Esophagus muscularis mucosa (tissue), 4 donors: ENCODE results near the gene WWOX. TPM values are rescaled to one million over a fixed set of nuclear protein-coding genes. Genes with fewer than 3 reads are reported as not detected.

Source experiments
- DNase-seq: peaks from one replicate; pipeline ENCODE4 v3.0.0-alpha.2; 2017; ENCODE audit errors: extremely low spot score
- H3K27ac ChIP-seq, 4 donors: fragments of 200-600 bp; sonication (generic); replicated peaks in 1 of 4; 1 replicate in 3 of 4; 2 replicates in 1 of 4; pipeline ENCODE4 v1.5.1; 2016 to 2019; ENCODE audit warnings: mild to moderate bottlenecking in 1 of 4
- H3K27me3 ChIP-seq, 4 donors: fragments of 200-600 bp; sonication (generic); one replicate each; pipeline versions ENCODE4 v1.5.1 to v1.6.0; 2016 to 2019
- H3K36me3 ChIP-seq, 4 donors: fragments of 200-600 bp; sonication (generic); one replicate each; pipeline ENCODE4 v1.5.1; 2016 to 2019
- H3K4me1 ChIP-seq, 4 donors: fragments of 200-600 bp; sonication (generic); one replicate each; pipeline ENCODE4 v1.5.1; 2016 to 2019
- H3K4me3 ChIP-seq, 4 donors: fragments of 200-600 bp; sonication (generic); 1 replicate in 2 of 4; 2 replicates in 2 of 4; pipeline ENCODE4 v1.5.1; 2016 to 2019; ENCODE audit warnings: mild to moderate bottlenecking in 4 of 4, moderate library complexity in 1 of 4
- H3K9me3 ChIP-seq, 4 donors: fragments of 200-600 bp; sonication (generic); 1 replicate in 3 of 4; 2 replicates in 1 of 4; pipeline ENCODE4 v1.5.1; 2016 to 2019
- EP300 ChIP-seq: sonication (generic); formaldehyde crosslinking; IDR thresholded peaks from one replicate; pipeline ENCODE4 v1.6.1; 2017; ENCODE audit warnings: antibody characterized with exemption
- POLR2A ChIP-seq: fragments of 450-650 bp; IDR thresholded peaks from one replicate; pipeline ENCODE4 v1.6.1; 2017; ENCODE audit warnings: antibody characterized with exemption, moderate library complexity, mild to moderate bottlenecking, low read depth
- POLR2AphosphoS5 ChIP-seq, 2 donors: sonication (generic); formaldehyde crosslinking; IDR thresholded peaks; one replicate each; pipeline ENCODE4 v1.6.1; 2017; ENCODE audit warnings: antibody characterized with exemption in 2 of 2
- WGBS: methylation state at CpG from one replicate; pipeline ENCODE4 v1.1.5; 2018; 5-methylcytosine and 5-hydroxymethylcytosine counted together
- intact Hi-C: fragments of 100-400 bp; cut with DNase I; formaldehyde crosslinking; loops from one replicate; pipeline ENCODE4 v1.15.1; 2023
- total RNA-seq, 4 donors: library from RNA; depleted of rRNA; stranded (reverse); fragments of >200 nt; gene quantifications; one replicate each; pipeline versions ENCODE4 v1.1.0 to v1.2.1, GENCODE V29; 2016
- TF ChIP-seq, protein P1 (sequence below), 3 experiments: fragments of 200-600 bp in 2 of 3; fragments of 450-650 bp in 1 of 3; sonication (generic) in 2 of 3; IDR thresholded peaks; one replicate each; pipeline ENCODE4 v1.5.1; 2017 to 2019; ENCODE audit warnings: antibody characterized with exemption in 3 of 3, mild to moderate bottlenecking in 2 of 3, moderate library complexity in 1 of 3

Gene WWOX
- total RNA-seq, 4 donors from 2014 or later, result 14.4 to 27.8 (median 15.4) TPM

DNA sequence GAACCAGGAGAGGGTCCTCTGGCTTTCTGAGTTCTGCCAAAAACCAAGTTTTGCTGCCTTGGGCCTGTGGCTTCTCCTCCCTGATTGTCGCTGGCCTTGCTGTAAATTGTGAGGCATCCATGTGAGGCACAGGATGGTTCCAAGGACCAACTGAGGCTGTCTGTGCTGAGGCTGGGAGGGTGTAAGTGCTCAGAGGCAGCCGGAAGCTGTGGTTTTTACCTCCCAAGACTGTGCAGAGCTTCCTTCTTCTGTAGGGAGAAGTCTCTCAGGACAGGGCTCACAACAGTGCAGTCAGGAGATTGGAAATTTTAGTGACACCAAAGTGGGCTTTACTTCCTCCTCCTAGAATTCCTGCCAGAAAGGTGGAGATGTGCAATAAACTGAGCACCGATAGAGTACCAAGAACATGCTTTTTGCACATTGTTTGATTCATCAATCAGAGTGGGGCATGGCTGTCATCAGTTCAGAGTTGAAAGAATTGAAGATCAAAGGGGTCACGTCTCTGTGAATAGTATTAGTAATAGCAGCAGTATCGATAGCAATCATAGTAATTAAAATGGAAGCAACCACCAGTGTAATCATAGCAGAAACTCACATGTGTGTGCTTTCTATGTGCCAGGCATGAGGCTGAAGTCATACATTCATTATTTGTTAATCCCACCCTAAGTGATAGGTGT, 467.1 kb downstream of the WWOX start:
- no peaks in the 10 kb centered on the region for H3K9me3 ChIP-seq
- intact Hi-C loops, result no loop called here
- H3K4me1 ChIP-seq, result no peaks in the 10 kb centered on the region
- TF ChIP-seq, protein P1, sequence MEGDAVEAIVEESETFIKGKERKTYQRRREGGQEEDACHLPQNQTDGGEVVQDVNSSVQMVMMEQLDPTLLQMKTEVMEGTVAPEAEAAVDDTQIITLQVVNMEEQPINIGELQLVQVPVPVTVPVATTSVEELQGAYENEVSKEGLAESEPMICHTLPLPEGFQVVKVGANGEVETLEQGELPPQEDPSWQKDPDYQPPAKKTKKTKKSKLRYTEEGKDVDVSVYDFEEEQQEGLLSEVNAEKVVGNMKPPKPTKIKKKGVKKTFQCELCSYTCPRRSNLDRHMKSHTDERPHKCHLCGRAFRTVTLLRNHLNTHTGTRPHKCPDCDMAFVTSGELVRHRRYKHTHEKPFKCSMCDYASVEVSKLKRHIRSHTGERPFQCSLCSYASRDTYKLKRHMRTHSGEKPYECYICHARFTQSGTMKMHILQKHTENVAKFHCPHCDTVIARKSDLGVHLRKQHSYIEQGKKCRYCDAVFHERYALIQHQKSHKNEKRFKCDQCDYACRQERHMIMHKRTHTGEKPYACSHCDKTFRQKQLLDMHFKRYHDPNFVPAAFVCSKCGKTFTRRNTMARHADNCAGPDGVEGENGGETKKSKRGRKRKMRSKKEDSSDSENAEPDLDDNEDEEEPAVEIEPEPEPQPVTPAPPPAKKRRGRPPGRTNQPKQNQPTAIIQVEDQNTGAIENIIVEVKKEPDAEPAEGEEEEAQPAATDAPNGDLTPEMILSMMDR (IDR thresholded peaks at IDR 0.05), result no peak
- TF ChIP-seq POLR2A (no peak), POLR2AphosphoS5 (IDR thresholded peaks at IDR 0.05) (no peak), EP300 (no peak)
- DNase-seq, result no peak
- no peak overlapping the region for H3K4me3 ChIP-seq
- H3K27me3 ChIP-seq, result no peaks in the 10 kb centered on the region
- WGBS, result 84% methylated on average over 5 of the region's 5 CpGs
- no peak overlapping the region for H3K27ac ChIP-seq
- H3K36me3 ChIP-seq, result no peaks in the 10 kb centered on the region

DNA sequence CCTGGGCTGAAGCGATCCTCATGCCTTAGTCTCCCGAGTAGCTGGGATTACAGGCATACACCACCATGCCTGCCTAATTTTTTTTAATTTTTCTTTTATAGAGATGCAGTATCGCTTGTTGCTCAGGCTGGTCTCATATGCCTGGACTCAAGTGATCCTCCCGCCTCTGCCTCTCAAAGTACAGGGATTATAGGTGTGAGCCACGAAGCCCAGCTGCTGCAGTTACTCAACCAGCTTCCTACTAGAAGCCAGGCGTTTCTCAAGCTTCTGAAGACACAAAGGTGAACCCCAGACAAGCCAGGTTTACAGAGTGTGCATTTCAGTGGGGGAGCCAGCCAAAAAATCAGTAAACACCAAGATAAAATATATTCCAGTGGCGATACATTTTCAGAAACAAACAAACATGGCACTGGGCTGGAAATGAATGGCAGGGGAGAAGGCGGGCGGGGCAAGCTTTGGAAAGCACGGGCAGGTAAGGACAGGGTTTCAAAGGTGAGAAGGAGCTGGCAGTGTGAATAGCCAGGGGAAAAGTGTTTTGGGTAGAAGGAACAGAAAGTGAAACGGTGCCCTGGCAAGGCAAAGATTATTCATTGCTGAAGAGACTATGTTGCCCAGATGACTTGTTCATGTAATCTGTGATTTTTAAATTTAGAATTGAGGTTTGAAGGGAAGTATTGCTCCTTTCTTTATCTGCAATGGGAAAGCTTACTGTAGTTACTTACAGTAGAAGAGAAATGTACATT, 471.1 kb downstream of the WWOX start:
- H3K9me3 ChIP-seq, result no peaks in the 10 kb centered on the region
- H3K4me3 ChIP-seq, result no peak overlapping the region
- H3K27me3 ChIP-seq, result no peaks in the 10 kb centered on the region
- H3K4me1 ChIP-seq, result no peaks in the 10 kb centered on the region
- TF ChIP-seq POLR2A (no peak), POLR2AphosphoS5 (IDR thresholded peaks at IDR 0.05) (no peak), EP300 (no peak)
- H3K36me3 ChIP-seq, result no peaks in the 10 kb centered on the region
- intact Hi-C loops, result no loop called here
- no peak for DNase-seq
- no peak overlapping the region for H3K27ac ChIP-seq
- 87% methylated on average over 11 of the region's 11 CpGs for WGBS

DNA sequence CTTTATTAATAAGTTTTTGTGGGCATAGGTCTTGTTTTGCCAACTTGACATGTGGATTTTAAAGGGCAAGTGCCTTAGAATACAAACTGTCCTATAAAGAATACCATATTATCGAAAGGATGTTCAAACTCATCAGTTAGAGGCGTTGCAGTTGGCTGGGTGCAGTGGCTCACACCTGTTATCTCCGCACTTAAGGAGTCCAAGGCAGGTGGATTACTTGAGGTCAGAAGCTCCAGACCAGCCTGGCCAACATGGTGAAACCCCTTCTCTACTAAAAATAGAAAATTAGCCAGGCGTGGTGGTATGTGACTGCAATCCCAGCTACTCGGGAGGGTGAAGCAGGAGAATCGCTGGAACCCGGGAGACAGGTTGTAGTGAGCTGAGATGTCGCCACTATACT, 472.0 kb downstream of the WWOX start:
- H3K9me3 ChIP-seq, result no peaks in the 10 kb centered on the region
- TF ChIP-seq EP300 (no peak), POLR2AphosphoS5 (IDR thresholded peaks at IDR 0.05) (no peak), POLR2A (no peak)
- H3K4me3 ChIP-seq, result no peak overlapping the region
- no peaks in the 10 kb centered on the region for H3K36me3 ChIP-seq
- DNase-seq, result no peak
- intact Hi-C loops, result no loop called here
- H3K27me3 ChIP-seq, result no peaks in the 10 kb centered on the region
- no peaks in the 10 kb centered on the region for H3K4me1 ChIP-seq
- 88% methylated on average over 8 of the region's 8 CpGs for WGBS
- H3K27ac ChIP-seq, result no peak overlapping the region

DNA sequence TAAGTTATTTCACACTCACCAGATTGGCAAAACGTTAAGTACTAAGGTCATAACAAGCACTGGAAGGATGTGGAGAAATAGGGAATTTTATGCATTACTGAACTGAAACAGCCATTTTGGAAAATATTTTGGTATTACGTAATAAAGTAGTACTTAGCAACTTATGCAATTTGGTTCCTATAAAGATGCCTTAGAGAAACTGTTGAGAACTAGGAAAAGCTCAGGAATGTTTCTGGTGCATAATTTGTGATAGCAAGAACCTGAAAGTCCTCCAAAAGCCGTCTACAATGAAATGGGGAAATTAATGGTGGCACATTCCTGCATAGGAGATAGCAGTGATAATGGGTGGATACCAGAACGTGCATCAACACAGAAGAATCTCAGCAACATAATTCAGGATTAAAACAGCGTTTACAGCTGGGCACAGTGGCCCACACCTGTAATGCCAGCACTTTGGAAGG, 472.5 kb downstream of the WWOX start:
- Histone ChIP-seq H3K4me1 (no peaks in the 10 kb centered on the region), H3K27me3 (no peaks in the 10 kb centered on the region), H3K9me3 (no peaks in the 10 kb centered on the region), H3K36me3 (no peaks in the 10 kb centered on the region), H3K4me3 (no peak overlapping the region), H3K27ac (no peak overlapping the region)
- TF ChIP-seq, protein P1 (IDR thresholded peaks at IDR 0.05), result no peak
- TF ChIP-seq POLR2AphosphoS5 (IDR thresholded peaks at IDR 0.05), result no peak
- TF ChIP-seq POLR2A, result no peak
- no peak for TF ChIP-seq EP300
- intact Hi-C loops, result no loop called here
- DNase-seq, result no peak
- 88% methylated on average over 5 of the region's 5 CpGs for WGBS

DNA sequence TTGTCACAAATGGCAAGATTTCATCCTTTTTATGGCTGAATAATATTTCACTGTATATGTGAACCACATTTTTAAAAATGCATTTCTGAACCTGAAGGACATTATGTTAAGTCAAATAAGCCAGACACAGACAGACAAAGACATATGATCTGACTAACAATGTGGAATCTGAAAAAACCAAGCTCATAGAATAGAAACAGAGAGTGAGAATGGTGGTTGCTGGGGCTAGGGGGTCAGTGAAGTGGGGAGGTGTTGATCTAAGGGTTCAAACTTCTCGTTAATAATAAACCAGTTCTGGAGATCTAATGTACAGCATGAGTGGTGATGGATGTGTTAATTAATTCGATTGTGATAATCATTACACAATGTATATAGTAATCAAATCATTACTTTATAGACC, 475.1 kb downstream of the WWOX start:
- Histone ChIP-seq H3K27me3 (no peaks in the 10 kb centered on the region), H3K36me3 (no peaks in the 10 kb centered on the region), H3K9me3 (no peaks in the 10 kb centered on the region), H3K27ac (no peak overlapping the region), H3K4me3 (no peak overlapping the region), H3K4me1 (no peaks in the 10 kb centered on the region)
- WGBS, result 93% methylated on average over 2 of the region's 2 CpGs
- intact Hi-C loops, result no loop called here
- DNase-seq, result no peak
- TF ChIP-seq POLR2A (no peak), POLR2AphosphoS5 (IDR thresholded peaks at IDR 0.05) (no peak), EP300 (no peak)
- TF ChIP-seq, protein P1 (IDR thresholded peaks at IDR 0.05), result no peak
